HG03103 (cell line): ENCODE results near the gene MDGA2.
"Not testable (repeated sequence)": the region's sequence is repeated elsewhere in the genome, so short reads cannot be mapped to it uniquely, and the experiment has no call there.

ENCODE experiments used
- ATAC-seq: cut with Tn5 transposase; IDR thresholded peaks from one replicate; pipeline ENCODE4 v1.9.1; 2021; ENCODE audit warnings: low read depth; ENCODE audit not compliant: unreplicated experiment

MDGA2 gene

GRCh38 chr14:47365233-47365632 lies 310.2 kb downstream of the MDGA2 start:
- ATAC-seq: no peak

GRCh38 chr14:47353186-47353585 lies 322.2 kb downstream of the MDGA2 start:
- no peak for ATAC-seq

GRCh38 chr14:47346849-47347248 lies 328.6 kb downstream of the MDGA2 start:
- peak; percentile 89 for ATAC-seq

GRCh38 chr14:47345016-47345415 lies 330.4 kb downstream of the MDGA2 start:
- no peak for ATAC-seq

- no peak for ATAC-seq
Observed at GRCh38 chr14:47332939-47333338, 342.5 kb downstream of the MDGA2 start.

- ATAC-seq: no peak
Observed at GRCh38 chr14:47332106-47332505, 343.3 kb downstream of the MDGA2 start.

GRCh38 chr14:47328376-47328775 lies 347.0 kb downstream of the MDGA2 start:
- no peak for ATAC-seq

GRCh38 chr14:47327336-47327735 lies 348.1 kb downstream of the MDGA2 start:
- no peak for ATAC-seq

GRCh38 chr14:47322751-47323150 lies 352.7 kb downstream of the MDGA2 start:
- ATAC-seq: no peak

- no peak for ATAC-seq
Observed at GRCh38 chr14:47302121-47302520, 373.3 kb downstream of the MDGA2 start.

- no peak for ATAC-seq
Observed at GRCh38 chr14:47300796-47301195, 374.6 kb downstream of the MDGA2 start.

GRCh38 chr14:47297374-47297773 lies 378.0 kb downstream of the MDGA2 start:
- ATAC-seq: no peak

GRCh38 chr14:47284283-47284682 lies 391.1 kb downstream of the MDGA2 start:
- no peak for ATAC-seq

- ATAC-seq: not testable (repeated sequence)
Observed at GRCh38 chr14:47281761-47282160, 393.6 kb downstream of the MDGA2 start.

- ATAC-seq: peak; percentile 86
Observed at GRCh38 chr14:47278233-47278842, 397.1 kb downstream of the MDGA2 start.

- ATAC-seq: no peak
Observed at GRCh38 chr14:47277703-47278102, 397.7 kb downstream of the MDGA2 start.

GRCh38 chr14:47276931-47277330 lies 398.5 kb downstream of the MDGA2 start:
- ATAC-seq: no peak

GRCh38 chr14:47273939-47274338 lies 401.5 kb downstream of the MDGA2 start:
- no peak for ATAC-seq

- ATAC-seq: no peak
Observed at GRCh38 chr14:47270715-47271114, 404.7 kb downstream of the MDGA2 start.

- no peak for ATAC-seq
Observed at GRCh38 chr14:47269756-47270492, 405.5 kb downstream of the MDGA2 start.

- ATAC-seq: no peak
Observed at GRCh38 chr14:47264842-47265241, 410.6 kb downstream of the MDGA2 start.

- no peak for ATAC-seq
Observed at GRCh38 chr14:47262801-47263200, 412.6 kb downstream of the MDGA2 start.
